HCT116 (cell line): ENCODE measurements around the gene B3GALT2. TPM values are rescaled to one million over a fixed set of nuclear protein-coding genes. Genes with fewer than 3 reads are reported as not detected.

Experiments used
- ATAC-seq: fragments of 200-7000 bp; cut with Tn5 transposase; 2 replicates; pipeline ENCODE4 v1.9.1; 2020; ENCODE audit warnings: mild to moderate bottlenecking, moderate library complexity
- BruUV-seq: library from RNA; stranded (reverse); fragments of 400-500 nt; replicated peaks from 2 replicates; lab custom pipeline; 2021; lab: Mats Ljungman, UMichigan
- CTCF ChIA-PET: fragments of 300-600 bp; sonication (Branson Sonifier 250); formaldehyde crosslinking; loops from one replicate; lab custom pipeline; 2021; ENCODE audit warnings: antibody characterized with exemption; lab: Charles Lee
- POLR2A ChIA-PET: fragments of 300-600, 350-600 bp; sonication (Branson Sonifier 250); formaldehyde crosslinking; loops from one replicate; lab custom pipeline; 2021; ENCODE audit warnings: antibody characterized with exemption; lab: Charles Lee
- RAD21 ChIA-PET, 2 experiments: fragments of 300-600 bp; sonication (Branson Sonifier 250); formaldehyde crosslinking; loops; one replicate each; lab custom pipeline; 2023; ENCODE audit warnings: low total read pairs in 2 of 2; ENCODE audit not compliant: uncharacterized antibody in 2 of 2, unreplicated experiment in 2 of 2, low non-redundant PET in 1 of 2; lab: Charles Lee
- DNase-seq: peaks from one replicate; pipeline ENCODE4 v3.0.0-alpha.2; 2010; ENCODE audit warnings: low read depth, low spot score
- H2AFZ ChIP-seq: fragments of 200-600 bp; shearing (Covaris generic), sonication (generic); 2 replicates; pipeline ENCODE4 v1.6.1; 2017; ENCODE audit warnings: low read depth, mixed run types, mixed read lengths, antibody characterized with exemption, low read length; ENCODE audit not compliant: poor library complexity, severe bottlenecking
- H3K27ac ChIP-seq: 2 replicates; pipeline ENCODE4 v1.5.1; 2012; ENCODE audit warnings: low read depth, low read length
- H3K27me3 ChIP-seq: fragments of 200-600 bp; sonication (generic); 2 replicates; pipeline ENCODE4 v1.6.1; 2016; ENCODE audit warnings: mixed run types, low read length, mixed read lengths; ENCODE audit not compliant: insufficient read depth
- H3K36me3 ChIP-seq, 2 experiments: fragments of 200-500 bp in 1 of 2; fragments of 200-600 bp in 1 of 2; sonication (Bioruptor generic) in 1 of 2; sonication (generic) in 1 of 2; 2 replicates each; pipeline versions ENCODE4 v1.5.1 to v1.6.1; 2014 to 2016; ENCODE audit warnings: low read length in 2 of 2, inconsistent platforms in 1 of 2, mixed read lengths in 1 of 2, mixed run types in 1 of 2; ENCODE audit not compliant: insufficient read depth in 2 of 2, control insufficient read depth in 1 of 2
- H3K4me1 ChIP-seq, 2 experiments: fragments of 200-600 bp in 1 of 2; sonication (generic) in 1 of 2; 2 replicates each; pipeline versions ENCODE4 v1.5.1 to v1.6.1; 2012 to 2017; ENCODE audit warnings: low read length in 2 of 2, inconsistent platforms in 1 of 2, mild to moderate bottlenecking in 1 of 2, mixed read lengths in 1 of 2, mixed run types in 1 of 2, moderate library complexity in 1 of 2; ENCODE audit not compliant: insufficient read depth in 2 of 2, control insufficient read depth in 1 of 2
- H3K4me2 ChIP-seq: fragments of 200-600 bp; sonication (generic); 2 replicates; pipeline ENCODE4 v1.6.1; 2017; ENCODE audit warnings: mixed run types, low read length, mixed read lengths
- H3K4me3 ChIP-seq, 2 experiments: fragments of 200-600 bp in 1 of 2; sonication (generic) in 1 of 2; replicated peaks in 1 of 2; 2 replicates each; pipeline ENCODE4 v1.5.1; 2011 to 2016; ENCODE audit warnings: low read length in 2 of 2, control low read depth in 1 of 2, low read depth in 1 of 2, mild to moderate bottlenecking in 1 of 2, mixed read lengths in 1 of 2, mixed run types in 1 of 2
- H3K79me2 ChIP-seq: fragments of 200-600 bp; sonication (generic); 2 replicates; pipeline ENCODE4 v1.6.1; 2017; ENCODE audit warnings: mild to moderate bottlenecking, mixed run types, low read length, moderate library complexity, mixed read lengths; ENCODE audit not compliant: insufficient read depth
- H3K9ac ChIP-seq: fragments of 200-600 bp; sonication (generic); 2 replicates; pipeline ENCODE4 v1.6.1; 2016; ENCODE audit warnings: low read length, mixed read lengths
- H3K9me2 ChIP-seq: fragments of 200-600 bp; sonication (generic), shearing (Covaris generic); 2 replicates; pipeline ENCODE4 v1.6.1; 2017; ENCODE audit warnings: mixed run types, mild to moderate bottlenecking, moderate library complexity; ENCODE audit not compliant: insufficient read depth
- H3K9me3 ChIP-seq, 2 experiments: fragments of 200-500 bp in 1 of 2; fragments of 200-600 bp in 1 of 2; sonication (Bioruptor generic) in 1 of 2; sonication (generic) in 1 of 2; 2 replicates each; pipeline ENCODE4 v1.6.1; 2014 to 2017; ENCODE audit warnings: low read length in 2 of 2, mixed read lengths in 2 of 2, inconsistent platforms in 1 of 2, low read depth in 1 of 2, mild to moderate bottlenecking in 1 of 2, mixed run types in 1 of 2, moderate library complexity in 1 of 2; ENCODE audit not compliant: control insufficient read depth in 1 of 2, insufficient read depth in 1 of 2
- H4K20me1 ChIP-seq: fragments of 200-600 bp; sonication (generic), shearing (Covaris generic); 2 replicates; pipeline ENCODE4 v1.6.1; 2017; ENCODE audit warnings: mixed run types, mild to moderate bottlenecking, moderate library complexity; ENCODE audit not compliant: insufficient read depth
- CBX3 ChIP-seq: IDR thresholded peaks from 2 replicates; pipeline ENCODE4 v1.6.1; 2012; ENCODE audit warnings: low read depth
- EGR1 ChIP-seq: IDR thresholded peaks from 2 replicates; pipeline ENCODE4 v1.6.1; 2012; ENCODE audit warnings: low read depth
- EZH2 ChIP-seq: fragments of 200-600 bp; sonication (generic); IDR thresholded peaks from 2 replicates; pipeline ENCODE4 v1.6.1; 2017; ENCODE audit warnings: antibody characterized with exemption, mixed run types
- EZH2phosphoT487 ChIP-seq: fragments of 200-600 bp; IDR thresholded peaks from 2 replicates; pipeline ENCODE4 v1.6.1; 2018; ENCODE audit warnings: antibody characterized with exemption, borderline replicate concordance
- JUND ChIP-seq: IDR thresholded peaks from 2 replicates; pipeline ENCODE4 v1.6.1; 2012
- MAX ChIP-seq: IDR thresholded peaks from 2 replicates; pipeline ENCODE4 v1.6.1; 2012
- POLR2A ChIP-seq: IDR thresholded peaks from 2 replicates; pipeline ENCODE4 v1.7.0; 2011; ENCODE audit warnings: borderline replicate concordance; ENCODE audit not compliant: insufficient read depth, insufficient read length; ENCODE audit errors: extremely low read depth
- RAD21 ChIP-seq: IDR thresholded peaks from 2 replicates; pipeline ENCODE4 v1.6.1; 2012; ENCODE audit warnings: low read depth, mild to moderate bottlenecking
- REST ChIP-seq: IDR thresholded peaks from 2 replicates; pipeline ENCODE4 v1.6.1; 2012; ENCODE audit warnings: low read depth
- SRF ChIP-seq: IDR thresholded peaks from 2 replicates; pipeline ENCODE4 v1.6.1; 2012; ENCODE audit warnings: low read depth
- TCF7L2 ChIP-seq: IDR thresholded peaks from 2 replicates; pipeline ENCODE4 v1.7.0; 2011; ENCODE audit warnings: borderline replicate concordance, inconsistent platforms; ENCODE audit not compliant: insufficient read depth, insufficient read length; ENCODE audit errors: extremely low read depth
- YY1 ChIP-seq: IDR thresholded peaks from 2 replicates; pipeline ENCODE4 v1.6.1; 2011; ENCODE audit warnings: low read length, low read depth, moderate library complexity, mild to moderate bottlenecking; ENCODE audit not compliant: insufficient replicate concordance; ENCODE audit errors: extremely low read depth
- ZBTB33 ChIP-seq: IDR thresholded peaks from 2 replicates; pipeline ENCODE4 v1.6.1; 2011; ENCODE audit warnings: mild to moderate bottlenecking, low read length, moderate library complexity; ENCODE audit not compliant: insufficient replicate concordance; ENCODE audit errors: extremely low read depth
- ZFX ChIP-seq: fragments of 450-650 bp; IDR thresholded peaks from 2 replicates; pipeline ENCODE4 v1.6.1; 2017
- intact Hi-C: fragments of 100-400 bp; cut with micrococcal nuclease; formaldehyde crosslinking; loops from 2 replicates; pipeline ENCODE4 v1.10.0; 2022
- total RNA-seq: library from RNA; stranded (reverse); gene quantifications from one replicate; pipeline ENCODE4 v1.2.1, GENCODE V29; 2021; ENCODE audit not compliant: unreplicated experiment

Gene B3GALT2
- total RNA-seq, 1 experiment from 2014 or later: 0.15 TPM

GRCh38 chr1:193181536-193181935 lies 4.9 kb downstream of the B3GALT2 start:
- no peak overlapping the region for H3K27ac ChIP-seq
- DNase-seq (no peak), ATAC-seq (no peak)
- H3K4me3 ChIP-seq: no peak overlapping the region
- H3K36me3 ChIP-seq: no peaks in the 10 kb centered on the region
- no peaks in the 10 kb centered on the region for H3K9me2 ChIP-seq
- intact Hi-C loops: loop anchor here (10.0 kb wide), 1 partner anchor 573 kb away; no protein-coding TSS in a partner anchor
- peaks cover 47% of the 10 kb centered on the region for H4K20me1 ChIP-seq
- RAD21 ChIA-PET: no interaction called here
- POLR2A ChIA-PET: interaction anchor here (0.7 kb wide), 1 partner anchor 8 kb away, joined by 3 read pairs; no protein-coding TSS in a partner anchor
- H3K4me1 ChIP-seq: no peaks in the 10 kb centered on the region
- H3K79me2 ChIP-seq: peaks cover 63% of the 10 kb centered on the region
- CTCF ChIA-PET: no interaction called here
- no peak overlapping the region for H3K4me2 ChIP-seq
- no peak overlapping the region for H2AFZ ChIP-seq
- H3K9me3 ChIP-seq: no peaks in the 10 kb centered on the region
- no peak overlapping the region for H3K9ac ChIP-seq
- BruUV-seq: no TSS peak
- H3K27me3 ChIP-seq: no peaks in the 10 kb centered on the region
- TF ChIP-seq RAD21: no peak
- TF ChIP-seq, all 23 proteins: peak for 0

- no peaks in the 10 kb centered on the region for H3K9me2 ChIP-seq
- no peaks in the 10 kb centered on the region for H3K9me3 ChIP-seq
- ChIA-PET CTCF (no interaction called here), RAD21 (no interaction called here), POLR2A (no interaction called here)
- H2AFZ ChIP-seq: no peak overlapping the region
- H3K4me3 ChIP-seq: no peak overlapping the region
- peaks cover 46% of the 10 kb centered on the region for H4K20me1 ChIP-seq
- BruUV-seq: no TSS peak
- no peaks in the 10 kb centered on the region for H3K36me3 ChIP-seq
- H3K27me3 ChIP-seq: no peaks in the 10 kb centered on the region
- intact Hi-C loops: no loop called here
- H3K9ac ChIP-seq: no peak overlapping the region
- ATAC-seq: no peak
- H3K79me2 ChIP-seq: peaks cover 49% of the 10 kb centered on the region
- no peak overlapping the region for H3K27ac ChIP-seq
- DNase-seq: no peak
- H3K4me1 ChIP-seq: no peaks in the 10 kb centered on the region
- no peak overlapping the region for H3K4me2 ChIP-seq
- TF ChIP-seq REST (no peak), RAD21 (no peak), SRF (no peak), POLR2A (no peak), MAX (no peak), EGR1 (no peak), EZH2 (no peak), ZFX (no peak), EZH2phosphoT487 (no peak), CBX3 (no peak), TCF7L2 (no peak), YY1 (no peak), ZBTB33 (no peak), JUND (no peak)
Observed at GRCh38 chr1:193179094-193179493, 7.3 kb downstream of the B3GALT2 start.
